PFSK-1 (cell line): ENCODE data around the gene BORA.

ENCODE experiments used
- POLR2AphosphoS5 ChIP-seq: IDR thresholded peaks from 2 replicates; pipeline ENCODE4 v1.6.1; 2012; ENCODE audit warnings: low read depth, mild to moderate bottlenecking, control low read depth, low read length, moderate library complexity
- REST ChIP-seq, 2 experiments: IDR thresholded peaks; 2 replicates each; pipeline versions ENCODE4 v1.6.1 to v1.8.0; 2011 to 2012; ENCODE audit warnings: low read depth in 2 of 2, low read length in 2 of 2, control low read depth in 1 of 2, inconsistent platforms in 1 of 2, mild to moderate bottlenecking in 1 of 2, moderate library complexity in 1 of 2; ENCODE audit not compliant: insufficient read depth in 1 of 2
- SIN3A ChIP-seq: IDR thresholded peaks from 2 replicates; pipeline ENCODE4 v1.6.1; 2012; ENCODE audit warnings: mild to moderate bottlenecking, low read length, moderate library complexity, borderline replicate concordance; ENCODE audit not compliant: insufficient read depth
- TAF1 ChIP-seq: IDR thresholded peaks from 2 replicates; pipeline ENCODE4 v1.6.1; 2012; ENCODE audit warnings: low read length, control low read depth, borderline replicate concordance; ENCODE audit not compliant: insufficient read depth

- no peak for TF ChIP-seq SIN3A
- no peak for TF ChIP-seq POLR2AphosphoS5
- no peak for TF ChIP-seq TAF1
- TF ChIP-seq REST (IDR thresholded peaks at IDR 0.05; ENCODE audit: insufficient read depth in 1 of 2, low read depth in 2 of 2, low read length in 2 of 2), result no peak
These were observed 47.4 kb upstream of the BORA start for GRCh38 chr13:72680353-72680752.
